Endothelial cell of umbilical vein (primary cell): Measurements from ENCODE around the gene GNAT1. TPM values are rescaled to one million over a fixed set of nuclear protein-coding genes. Genes with fewer than 3 reads are reported as not detected.

Experiments
- BruUV-seq: library from RNA; stranded (reverse); fragments of 400-500 nt; replicated peaks from 2 replicates; lab custom pipeline; 2021; lab: Mats Ljungman, UMichigan
- CTCF ChIA-PET: fragments of 300-600, 350-600 bp; sonication (Branson Sonifier 250); formaldehyde crosslinking; loops from one replicate; lab custom pipeline; 2021; ENCODE audit warnings: antibody characterized with exemption, inconsistent platforms; lab: Charles Lee
- POLR2A ChIA-PET: fragments of 300-600, 350-600 bp; sonication (Branson Sonifier 250); formaldehyde crosslinking; loops from one replicate; lab custom pipeline; 2021; ENCODE audit warnings: antibody characterized with exemption, inconsistent platforms; lab: Charles Lee
- DNase-seq: peaks from one replicate; pipeline ENCODE4 v3.0.0-alpha.2; 2011; ENCODE audit warnings: low read depth, low spot score
- FAIRE-seq: peaks from 2 replicates; lab custom pipeline; 2011; peaks lifted over from hg19 to GRCh38; lab: Jason Lieb, UNC
- H2AFZ ChIP-seq: 2 replicates; pipeline ENCODE4 v1.6.0; 2012; ENCODE audit warnings: low read depth, low read length, control low read depth, inconsistent platforms
- H3K27ac ChIP-seq: 2 replicates; pipeline ENCODE4 v1.5.1; 2011; ENCODE audit warnings: low read depth, mild to moderate bottlenecking, control low read depth, low read length, moderate library complexity; ENCODE audit not compliant: insufficient read depth
- H3K27me3 ChIP-seq, 2 experiments: 2 replicates each; pipeline versions ENCODE4 v1.6.0 to v1.6.1; 2011; ENCODE audit warnings: low read length in 2 of 2, mixed read lengths in 1 of 2; ENCODE audit not compliant: control insufficient read depth in 2 of 2, insufficient read depth in 2 of 2
- H3K36me3 ChIP-seq, 2 experiments: 2 replicates in 1 of 2; 3 replicates in 1 of 2; pipeline ENCODE4 v1.5.1; 2011; ENCODE audit warnings: low read length in 2 of 2, mild to moderate bottlenecking in 1 of 2, moderate library complexity in 1 of 2; ENCODE audit not compliant: control insufficient read depth in 2 of 2, insufficient read depth in 2 of 2; ENCODE audit errors: extremely low read depth in 1 of 2
- H3K4me1 ChIP-seq: 3 replicates; pipeline ENCODE4 v1.5.1; 2011; ENCODE audit warnings: mild to moderate bottlenecking, low read length; ENCODE audit not compliant: control insufficient read depth, insufficient read depth; ENCODE audit errors: extremely low read depth
- H3K4me2 ChIP-seq: 2 replicates; pipeline ENCODE4 v1.6.1; 2011; ENCODE audit warnings: low read length, control low read depth, mixed read lengths; ENCODE audit not compliant: insufficient read depth
- H3K4me3 ChIP-seq, 3 experiments: fragments of 200-600 bp in 1 of 3; sonication (generic), shearing (Covaris generic) in 1 of 3; replicated peaks in 1 of 3; 2 replicates each; pipeline ENCODE4 v1.5.1; 2011 to 2016; ENCODE audit warnings: control low read depth in 3 of 3, low read length in 3 of 3, mild to moderate bottlenecking in 2 of 3, inconsistent platforms in 1 of 3, low read depth in 1 of 3, moderate library complexity in 1 of 3; ENCODE audit not compliant: insufficient read depth in 1 of 3
- H3K79me2 ChIP-seq: 2 replicates; pipeline ENCODE4 v1.6.0; 2012; ENCODE audit warnings: low read length, inconsistent platforms; ENCODE audit not compliant: control insufficient read depth, insufficient read depth
- H3K9ac ChIP-seq: replicated peaks from 2 replicates; pipeline ENCODE3; 2011; ENCODE audit warnings: low read length, control low read depth; ENCODE audit not compliant: insufficient read depth; ENCODE audit errors: extremely low read depth
- H3K9me1 ChIP-seq: replicated peaks from 3 replicates; pipeline ENCODE4 v1.6.0; 2011; ENCODE audit warnings: mild to moderate bottlenecking, low read length; ENCODE audit not compliant: control insufficient read depth, insufficient read depth; ENCODE audit errors: extremely low read depth
- H3K9me3 ChIP-seq: replicated peaks from 2 replicates; pipeline ENCODE4 v1.5.1; 2012; ENCODE audit warnings: low read length, inconsistent platforms; ENCODE audit not compliant: control insufficient read depth, insufficient read depth
- H4K20me1 ChIP-seq: replicated peaks from 2 replicates; pipeline ENCODE3; 2011; ENCODE audit warnings: mild to moderate bottlenecking, low read length; ENCODE audit not compliant: control insufficient read depth, insufficient read depth; ENCODE audit errors: extremely low read depth
- EZH2 ChIP-seq: IDR thresholded peaks from 2 replicates; pipeline ENCODE4 v1.6.1; 2012; ENCODE audit warnings: borderline replicate concordance, low read depth, mild to moderate bottlenecking, moderate library complexity, low read length, inconsistent platforms; ENCODE audit not compliant: severe bottlenecking
- FOS ChIP-seq: IDR thresholded peaks from 2 replicates; pipeline ENCODE4 v1.6.1; 2011; ENCODE audit warnings: mild to moderate bottlenecking, low read length, moderate library complexity, borderline replicate concordance; ENCODE audit not compliant: insufficient read depth
- GATA2 ChIP-seq: IDR thresholded peaks from 2 replicates; pipeline ENCODE4 v1.7.0; 2011; ENCODE audit warnings: low read depth, mild to moderate bottlenecking, moderate library complexity, mixed read lengths, low read length; ENCODE audit not compliant: insufficient read length, insufficient read depth
- JUN ChIP-seq: IDR thresholded peaks from 2 replicates; pipeline ENCODE4 v1.6.1; 2011; ENCODE audit warnings: borderline replicate concordance, low read depth; ENCODE audit not compliant: insufficient read length, insufficient read depth
- MAX ChIP-seq: IDR thresholded peaks from 2 replicates; pipeline ENCODE4 v1.6.1; 2011; ENCODE audit not compliant: insufficient read depth, insufficient read length
- MYC ChIP-seq: IDR thresholded peaks from one replicate; pipeline ENCODE4 v1.6.1; 2011; ENCODE audit warnings: mild to moderate bottlenecking, low read depth, low read length
- POLR2A ChIP-seq: IDR thresholded peaks from 2 replicates; pipeline ENCODE4 v1.6.1; 2012; ENCODE audit warnings: low read depth, mild to moderate bottlenecking, control low read depth, low read length
- POLR2AphosphoS5 ChIP-seq: IDR thresholded peaks from 2 replicates; pipeline ENCODE4 v1.6.1; 2012; ENCODE audit warnings: low read depth, mild to moderate bottlenecking, control low read depth, low read length, moderate library complexity; ENCODE audit not compliant: insufficient read depth
- dilution Hi-C: fragments of 300-500 bp; cut with MboI; formaldehyde crosslinking; loops from one replicate; pipeline ENCODE4 v1.15.0; 2019; ENCODE audit warnings: low sequenced_read_pairs; ENCODE audit not compliant: extremely low pct_ligation_motif_present
- intact Hi-C: fragments of 100-400 bp; cut with micrococcal nuclease; formaldehyde crosslinking; loops from one replicate; pipeline ENCODE4 v1.10.0; 2022
- polyA plus RNA-seq, 4 experiments: library from polyadenylated mRNA; depleted of rRNA in 3 of 4; stranded (reverse) in 3 of 4; unstranded in 1 of 4; fragments of >200 nt; gene quantifications; 2 replicates each; pipeline versions ENCODE4 v1.2.1 to v1.2.3, GENCODE V29; 2011 to 2012; ENCODE audit warnings: missing spikeins in 1 of 4
- total RNA-seq: library from RNA; stranded (reverse); gene quantifications from 2 replicates; pipeline ENCODE4 v1.2.3, GENCODE V29; 2021

The GNAT1 gene
- total and polyA plus RNA-seq, 2 donors (not counting 3 experiments of a cell fraction or from before 2014, with no cell fraction given), result 0.77 TPM; not detected in 1

GRCh38 chr3:50196253-50196801, 4.9 kb downstream of the GNAT1 start:
- no peak overlapping the region for H3K9ac ChIP-seq
- H3K27ac ChIP-seq, result no peak overlapping the region
- H3K4me2 ChIP-seq, result no peak overlapping the region
- no peaks in the 10 kb centered on the region for H3K79me2 ChIP-seq
- H3K4me1 ChIP-seq, result no peaks in the 10 kb centered on the region
- H3K9me1 ChIP-seq, result no peaks in the 10 kb centered on the region
- DNase-seq, result no peak
- FAIRE-seq, result no peak
- ChIA-PET POLR2A (interaction anchor here (0.6 kb wide), 1 partner anchor 53 kb away, joined by 3 read pairs; no protein-coding TSS in a partner anchor), CTCF (interaction anchor here (1.2 to 12.0 kb wide), 9 partner anchors 14 to 128 kb away, joined by 3 to 314 read pairs (median 53); partner anchors contain the start of gene SEMA3B)
- no peak overlapping the region for H2AFZ ChIP-seq
- H3K27me3 ChIP-seq, result peaks cover 11 to 13% of the 10 kb centered on the region in 2 experiments
- TF ChIP-seq JUN, result no peak
- no peak for TF ChIP-seq MAX
- TF ChIP-seq POLR2AphosphoS5, result no peak
- no peak for TF ChIP-seq MYC
- no peak for TF ChIP-seq GATA2
- no peak for TF ChIP-seq FOS
- no peak for TF ChIP-seq POLR2A
- no peak for TF ChIP-seq EZH2
- no peak overlapping the region for H3K4me3 ChIP-seq
- H3K9me3 ChIP-seq, result no peaks in the 10 kb centered on the region
- H3K36me3 ChIP-seq, result no peaks in the 10 kb centered on the region
- no TSS peak for BruUV-seq
- no peaks in the 10 kb centered on the region for H4K20me1 ChIP-seq
- dilution Hi-C loops, result no loop called here
- intact Hi-C loops, result no loop called here
